Measurements from ENCODE around the gene GADD45B. TPM values are rescaled to one million over a fixed set of nuclear protein-coding genes. Genes with fewer than 3 reads are reported as not detected.

GADD45B gene
- total RNA-seq (2022; extraction: Qiagen RNA extraction): 96.2 to 118 TPM (median 108 TPM) in 5 replicates

GRCh38 chr19:2475702-2476450 lies at the start of gene GADD45B:
Gene GADD45B, plus strand, starts transcription at chr19:2476127. Its CDS starts 232 bp downstream, at chr19:2476359.

GRCh38 chr19:2427429-2428320 lies 48.3 kb upstream of the GADD45B start, which contains the start of gene TIMM13:
Gene TIMM13, minus strand, starts transcription at chr19:2427586. Its CDS starts 53 bp downstream, at chr19:2427533.

Other genes with a start within 250 kb of the GADD45B start
- 39.1 to 60.0 TPM (median 59.1 TPM) in 5 replicates for gene PLEKHJ1, start 239.8 kb upstream of the GADD45B start, total RNA-seq (2022; extraction: Qiagen RNA extraction)
- 63.8 to 74.1 TPM (median 69.0 TPM) in 5 replicates for gene SF3A2, start 239.3 kb upstream of the GADD45B start, total RNA-seq (2022; extraction: Qiagen RNA extraction)
- gene AMH, start 226.8 kb upstream of the GADD45B start, total RNA-seq (2022; extraction: Qiagen RNA extraction): 7.6 to 24.5 TPM (median 15.3 TPM) in 5 replicates
- gene JSRP1, start 219.7 kb upstream of the GADD45B start, total RNA-seq (2022; extraction: Qiagen RNA extraction): 0.42 to 0.86 TPM (median 0.76 TPM) in 5 replicates
- 0.08 to 0.15 TPM (median 0.11 TPM) in 3 of 5 replicates, not detected in the others for gene PEAK3, start 194.0 kb upstream of the GADD45B start, total RNA-seq (2022; extraction: Qiagen RNA extraction)
- gene LINGO3, start 168.0 kb upstream of the GADD45B start, total RNA-seq (2022; extraction: Qiagen RNA extraction): 0.07 TPM in 1 of 5 replicates, not detected in the others
- 135 to 163 TPM (median 151 TPM) in 5 replicates for gene LSM7, start 147.5 kb upstream of the GADD45B start, total RNA-seq (2022; extraction: Qiagen RNA extraction)
- 11.9 to 24.2 TPM (median 20.8 TPM) in 5 replicates for gene SPPL2B, start 147.4 kb upstream of the GADD45B start, total RNA-seq (2022; extraction: Qiagen RNA extraction)
- gene TMPRSS9, start 115.9 kb upstream of the GADD45B start, total RNA-seq (2022; extraction: Qiagen RNA extraction): 0.04 to 0.08 TPM (median 0.05 TPM) in 3 of 5 replicates, not detected in the others
- gene TIMM13, start 48.5 kb upstream of the GADD45B start, total RNA-seq (2022; extraction: Qiagen RNA extraction): 61.4 to 135 TPM (median 123 TPM) in 5 replicates
- gene LMNB2, start 19.2 kb upstream of the GADD45B start, total RNA-seq (2022; extraction: Qiagen RNA extraction): 58.2 to 83.9 TPM (median 78.5 TPM) in 5 replicates
- gene GNG7, start 226.6 kb downstream of the GADD45B start, total RNA-seq (2022; extraction: Qiagen RNA extraction): 0.02 to 0.13 TPM (median 0.05 TPM) in 5 replicates
- gene DIRAS1, start 245.2 kb downstream of the GADD45B start, total RNA-seq (2022; extraction: Qiagen RNA extraction): 3.1 to 4.9 TPM (median 4.2 TPM) in 5 replicates

Measured in A549 treated with Mapracorat at 1 μM for 4 hours (cell line).